GM12878 (cell line): Measurements from ENCODE around the gene BCORL1. TPM values are rescaled to one million over a fixed set of nuclear protein-coding genes. Genes with fewer than 3 reads are reported as not detected.

Experiments used
- ATAC-seq: fragments of 200-7000 bp; cut with Tn5 transposase; 3 replicates; pipeline ENCODE4 v1.9.1; 2020; ENCODE audit warnings: mild to moderate bottlenecking, moderate library complexity
- BruUV-seq: library from RNA; stranded (reverse); fragments of 400-500 nt; replicated peaks from 2 replicates; lab custom pipeline; 2021; lab: Mats Ljungman, UMichigan
- CTCF ChIA-PET: fragments of 300-600 bp; sonication (Branson Sonifier 250); formaldehyde crosslinking; extraction: SDS; loops from one replicate; lab custom pipeline; 2021; ENCODE audit warnings: inconsistent platforms; lab: Yijun Ruan, JAX
- POLR2A ChIA-PET: fragments of 350-600 bp; formaldehyde crosslinking; extraction: SDS; loops from one replicate; lab custom pipeline; 2021; ENCODE audit warnings: inconsistent platforms; lab: Charles Lee
- RAD21 ChIA-PET: fragments of 300-600 bp; sonication (Branson Sonifier 250); formaldehyde crosslinking; loops from one replicate; lab custom pipeline; 2023; ENCODE audit warnings: antibody characterized with exemption; ENCODE audit not compliant: unreplicated experiment; lab: Charles Lee
- SMC1A ChIA-PET: fragments of 300-600 bp; sonication (Branson Sonifier 250); formaldehyde crosslinking; loops from one replicate; lab custom pipeline; 2023; ENCODE audit not compliant: unreplicated experiment, uncharacterized antibody; lab: Charles Lee
- DNase-seq: peaks from one replicate; pipeline ENCODE4 v3.0.0-alpha.2; 2011; ENCODE audit warnings: low read depth, low spot score
- FAIRE-seq: peaks from 3 replicates; lab custom pipeline; 2011; peaks lifted over from hg19 to GRCh38; lab: Jason Lieb, UNC
- H2AFZ ChIP-seq: 2 replicates; pipeline ENCODE4 v1.6.0; 2011; ENCODE audit warnings: low read depth, low read length, control low read depth; ENCODE audit not compliant: control insufficient read depth
- H3K27ac ChIP-seq: 2 replicates; pipeline ENCODE4 v1.5.1; 2011; ENCODE audit warnings: control low read depth; ENCODE audit not compliant: control insufficient read depth, insufficient read depth
- H3K27me3 ChIP-seq, 2 experiments: replicated peaks in 1 of 2; 2 replicates each; pipeline versions ENCODE4 v1.6.0 to v1.6.1; 2011; ENCODE audit warnings: low read length in 1 of 2; ENCODE audit not compliant: control insufficient read depth in 2 of 2, insufficient read depth in 2 of 2
- H3K36me3 ChIP-seq, 2 experiments: 2 replicates each; pipeline ENCODE4 v1.5.1; 2011; ENCODE audit warnings: low read length in 1 of 2; ENCODE audit not compliant: control insufficient read depth in 2 of 2, insufficient read depth in 2 of 2
- H3K4me1 ChIP-seq: 2 replicates; pipeline ENCODE4 v1.6.1; 2011; ENCODE audit warnings: mild to moderate bottlenecking, low read length, moderate library complexity, mixed read lengths; ENCODE audit not compliant: control insufficient read depth, insufficient read depth
- H3K4me2 ChIP-seq: 2 replicates; pipeline ENCODE4 v1.6.0; 2011; ENCODE audit warnings: control low read depth; ENCODE audit not compliant: control insufficient read depth, insufficient read depth
- H3K4me3 ChIP-seq: fragments of 200-600 bp; sonication (generic); 2 replicates; pipeline ENCODE4 v1.5.1; 2016
- H3K79me2 ChIP-seq: 2 replicates; pipeline ENCODE4 v1.6.0; 2011; ENCODE audit warnings: low read length; ENCODE audit not compliant: control insufficient read depth, insufficient read depth
- H3K9ac ChIP-seq: 2 replicates; pipeline ENCODE4 v1.8.0; 2011; ENCODE audit warnings: low read length, control low read depth, mixed read lengths; ENCODE audit not compliant: control insufficient read depth, insufficient read depth
- H3K9me3 ChIP-seq: replicated peaks from 3 replicates; pipeline ENCODE4 v1.5.1; 2011; ENCODE audit warnings: mild to moderate bottlenecking, low read length; ENCODE audit not compliant: control insufficient read depth, insufficient read depth
- H4K20me1 ChIP-seq: 2 replicates; pipeline ENCODE4 v1.6.0; 2011; ENCODE audit not compliant: control insufficient read depth, insufficient read depth
- CEBPZ ChIP-seq: fragments of 150-350 bp; IDR thresholded peaks from 2 replicates; pipeline ENCODE4 v1.6.1; 2016; ENCODE audit warnings: low read depth, low read length
- EP300 ChIP-seq, 2 experiments: fragments of 150-350 bp in 1 of 2; IDR thresholded peaks; 2 replicates each; pipeline ENCODE4 v1.6.1; 2011 to 2012; ENCODE audit warnings: low read depth in 2 of 2, low read length in 2 of 2, borderline replicate concordance in 1 of 2, improper control_type of control experiment in 1 of 2, inconsistent platforms in 1 of 2; ENCODE audit not compliant: control insufficient read depth in 1 of 2
- ETV6 ChIP-seq, 2 experiments: fragments of 450-650 bp in 1 of 2; IDR thresholded peaks in 1 of 2; conservative IDR thresholded peaks in 1 of 2; 2 replicates each; pipeline ENCODE4 v1.6.1; 2014; ENCODE audit warnings: antibody characterized with exemption in 1 of 2, borderline replicate concordance in 1 of 2, low read depth in 1 of 2, mild to moderate bottlenecking in 1 of 2, moderate library complexity in 1 of 2
- GABPA ChIP-seq: IDR thresholded peaks from 2 replicates; pipeline ENCODE4 v1.6.1; 2014; ENCODE audit warnings: antibody characterized with exemption, low read depth, mild to moderate bottlenecking, inconsistent platforms
- NFIC ChIP-seq: IDR thresholded peaks from 2 replicates; pipeline ENCODE4 v1.6.1; 2012; ENCODE audit warnings: low read depth, mild to moderate bottlenecking, inconsistent platforms, low read length, moderate library complexity
- POU2F2 ChIP-seq: IDR thresholded peaks from 3 replicates; pipeline ENCODE4 v1.6.1; 2011; ENCODE audit warnings: low read depth, mild to moderate bottlenecking, low read length, borderline replicate concordance
- RAD21 ChIP-seq: IDR thresholded peaks from 2 replicates; pipeline ENCODE4 v1.6.1; 2011; ENCODE audit warnings: mild to moderate bottlenecking, low read depth, low read length, moderate library complexity; ENCODE audit not compliant: insufficient read depth
- TCF12 ChIP-seq: IDR thresholded peaks from 2 replicates; pipeline ENCODE4 v1.6.1; 2011; ENCODE audit warnings: low read depth, mild to moderate bottlenecking, low read length
- ZBED1 ChIP-seq: IDR thresholded peaks from 2 replicates; pipeline ENCODE4 v1.6.1; 2016; ENCODE audit warnings: borderline replicate concordance
- ZNF217 ChIP-seq: fragments of 450-650 bp; IDR thresholded peaks from 2 replicates; pipeline ENCODE4 v1.6.1; 2017; ENCODE audit warnings: antibody characterized with exemption, mild to moderate bottlenecking
- WGBS: methylation state at CpG from one replicate; pipeline ENCODE4 v1.1.6; 2016; ENCODE audit warnings: low lambda C conversion rate; ENCODE audit not compliant: insufficient replicate concordance, insufficient coverage; ENCODE audit errors: missing lambda C conversion rate; 5-methylcytosine and 5-hydroxymethylcytosine counted together
- in situ Hi-C: fragments of 300-500 bp; cut with MboI; formaldehyde crosslinking; loops from 9 replicates; pipeline ENCODE4 v1.14.3; 2018; ENCODE audit warnings: mixed read lengths
- intact Hi-C: fragments of 100-400 bp; cut with micrococcal nuclease; formaldehyde crosslinking; loops from one replicate; pipeline ENCODE4 v1.14.2; 2022; ENCODE audit not compliant: unreplicated experiment
- polyA plus RNA-seq, 11 experiments: library from polyadenylated mRNA; depleted of rRNA in 4 of 11; unstranded in 6 of 11; stranded (reverse) in 5 of 11; fragments of >200 nt; fragmentation: Nextera tagmentation in 4 of 11; fragmentation: Illumina TruSeq in 1 of 11; extraction: Ambion mirVana in 4 of 11; extraction: Trizol in 1 of 11; gene quantifications; 1 replicate in 1 of 11; 2 replicates in 10 of 11; pipeline versions ENCODE4 v1.2.1 to v1.2.3, GENCODE V29; 2011 to 2016; ENCODE audit warnings: inconsistent platforms in 2 of 11, missing spikeins in 2 of 11, low read depth in 1 of 11
- total RNA-seq, 4 experiments: library from RNA; depleted of rRNA in 3 of 4; stranded (reverse); fragments of >200 nt in 3 of 4; fragmentation: Illumina TruSeq in 1 of 4; extraction: Trizol in 1 of 4; gene quantifications; 2 replicates each; pipeline versions ENCODE4 v1.2.1 to v1.2.3, GENCODE V29; 2013 to 2021
- TF ChIP-seq, protein P1 (sequence below): IDR thresholded peaks from 2 replicates; pipeline ENCODE4 v1.6.1; 2012; ENCODE audit warnings: low read depth, low read length, improper control_type of control experiment
- TF ChIP-seq, protein P2 (sequence below): IDR thresholded peaks from 2 replicates; pipeline ENCODE4 v1.6.1; 2011; ENCODE audit warnings: borderline replicate concordance, low read depth, mild to moderate bottlenecking, moderate library complexity, mixed read lengths, low read length; ENCODE audit not compliant: insufficient read depth; ENCODE audit errors: extremely low read length

BCORL1 gene
- total and polyA plus RNA-seq, 10 of the 15 experiments (the other 5 are each of a cell fraction or from before 2014, with no cell fraction given), result 0.16 to 7.2 (median 0.94) TPM

GRCh38 chrX:130066975-130067615, 84.7 kb downstream of the BCORL1 start:
- TF ChIP-seq, protein P1, sequence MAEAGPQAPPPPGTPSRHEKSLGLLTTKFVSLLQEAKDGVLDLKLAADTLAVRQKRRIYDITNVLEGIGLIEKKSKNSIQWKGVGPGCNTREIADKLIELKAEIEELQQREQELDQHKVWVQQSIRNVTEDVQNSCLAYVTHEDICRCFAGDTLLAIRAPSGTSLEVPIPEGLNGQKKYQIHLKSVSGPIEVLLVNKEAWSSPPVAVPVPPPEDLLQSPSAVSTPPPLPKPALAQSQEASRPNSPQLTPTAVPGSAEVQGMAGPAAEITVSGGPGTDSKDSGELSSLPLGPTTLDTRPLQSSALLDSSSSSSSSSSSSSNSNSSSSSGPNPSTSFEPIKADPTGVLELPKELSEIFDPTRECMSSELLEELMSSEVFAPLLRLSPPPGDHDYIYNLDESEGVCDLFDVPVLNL, result no peak
- TF ChIP-seq EP300 (IDR thresholded peaks at IDR 0.05; ENCODE audit: borderline replicate concordance in 1 of 2, control insufficient read depth in 1 of 2, low read depth in 2 of 2, low read length in 2 of 2), result no peak
- no peak for TF ChIP-seq POU2F2
- TF ChIP-seq ZNF217, result no peak
- no peak for TF ChIP-seq NFIC
- no peak for TF ChIP-seq ETV6 (conservative IDR thresholded peaks at IDR 0.05 in 1 of 2, IDR thresholded peaks at IDR 0.05 in 1 of 2; ENCODE audit: borderline replicate concordance in 1 of 2, low read depth in 1 of 2)
- no peak for TF ChIP-seq CEBPZ
- TF ChIP-seq ZBED1, result no peak
- TF ChIP-seq, protein P2, sequence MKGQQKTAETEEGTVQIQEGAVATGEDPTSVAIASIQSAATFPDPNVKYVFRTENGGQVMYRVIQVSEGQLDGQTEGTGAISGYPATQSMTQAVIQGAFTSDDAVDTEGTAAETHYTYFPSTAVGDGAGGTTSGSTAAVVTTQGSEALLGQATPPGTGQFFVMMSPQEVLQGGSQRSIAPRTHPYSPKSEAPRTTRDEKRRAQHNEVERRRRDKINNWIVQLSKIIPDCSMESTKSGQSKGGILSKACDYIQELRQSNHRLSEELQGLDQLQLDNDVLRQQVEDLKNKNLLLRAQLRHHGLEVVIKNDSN, result no peak
- TF ChIP-seq RAD21, result no peak
- no peak for TF ChIP-seq GABPA
- TF ChIP-seq TCF12, result no peak
- FAIRE-seq (no peak), ATAC-seq (no peak), DNase-seq (no peak)
- H3K79me2 ChIP-seq, result no peaks in the 10 kb centered on the region
- no peak overlapping the region for H3K9ac ChIP-seq
- H3K4me2 ChIP-seq, result no peak overlapping the region
- no peaks in the 10 kb centered on the region for H3K4me1 ChIP-seq
- H3K27ac ChIP-seq, result no peak overlapping the region
- RAD21 ChIA-PET, result interaction anchor here (1.1 kb wide), 1 partner anchor 14 kb away, joined by 3 read pairs; no protein-coding TSS in a partner anchor
- H2AFZ ChIP-seq, result no peak overlapping the region
- POLR2A ChIA-PET, result no interaction called here
- CTCF ChIA-PET, result interaction anchor here (2.3 kb wide), 1 partner anchor 142 kb away, joined by 6 read pairs; no protein-coding TSS in a partner anchor
- H3K36me3 ChIP-seq, result peaks cover 4 to 12% of the 10 kb centered on the region in 2 experiments; a peak in 3 of 4 replicates
- WGBS, result 47% methylated on average over 15 of the region's 15 CpGs
- H3K27me3 ChIP-seq, result no peaks in the 10 kb centered on the region
- in situ Hi-C loops (loop anchor here (5.0 to 25.0 kb wide), 2 partner anchors 140 to 455 kb away; no protein-coding TSS in a partner anchor), intact Hi-C loops (loop anchor here (10.0 kb wide), 1 partner anchor 242 kb away; no protein-coding TSS in a partner anchor)
- BruUV-seq, result no TSS peak
- no peaks in the 10 kb centered on the region for H3K9me3 ChIP-seq
- SMC1A ChIA-PET, result interaction anchor here (1.1 kb wide), 1 partner anchor 13 kb away, joined by 4 read pairs; no protein-coding TSS in a partner anchor
- H3K4me3 ChIP-seq, result no peak overlapping the region
- no peaks in the 10 kb centered on the region for H4K20me1 ChIP-seq
